Measurements from ENCODE around the gene FASTKD2. TPM values are rescaled to one million over a fixed set of nuclear protein-coding genes. Genes with fewer than 3 reads are reported as not detected.
A peak's percentile ranks its signal among the peaks of the same experiment; 100 is the strongest.

The FASTKD2 gene
- polyA plus RNA-seq, 3 donors: 10.2 to 12.7 (median 11.3) TPM

DNA sequence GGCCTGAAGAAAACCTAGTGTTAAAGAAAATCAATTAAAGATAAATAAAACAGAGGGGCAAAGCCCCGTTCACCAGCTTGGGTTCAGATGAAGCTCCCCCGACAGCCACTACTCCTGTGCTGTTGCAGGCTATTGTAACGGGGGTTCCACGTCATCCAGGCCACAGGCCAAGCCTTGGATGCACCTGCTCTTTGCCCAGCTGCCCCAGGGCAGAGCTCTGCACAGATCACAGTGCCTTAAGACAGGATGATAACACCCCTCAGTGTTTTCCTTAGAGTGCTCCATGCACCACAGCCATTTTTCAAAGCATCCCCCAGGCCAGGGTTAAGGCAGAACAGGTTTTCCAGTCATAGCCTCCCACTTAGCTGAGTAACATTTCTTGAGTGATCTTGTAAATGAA is 32.0 kb downstream of the FASTKD2 start:
- H3K9me3 ChIP-seq (replicated peaks in 1 of 2; ENCODE audit: control insufficient read depth in 1 of 2, insufficient read depth in 1 of 2, low read length in 2 of 2): no peaks in the 10 kb centered on the region
- Mint-ChIP-seq H3K4me3 (no peak overlapping the region), H3K36me3 (peaks cover 13 to 16% of the 10 kb centered on the region in 2 donors), H3K27me3 (ENCODE audit: low read depth in 3 of 3) (no peaks in the 10 kb centered on the region), H3K27ac (peak overlapping the region; percentile 63 to 98 (median 95)), H3K9me3 (no peaks in the 10 kb centered on the region), H3K4me1 (peaks cover 47% of the 10 kb centered on the region)
- intact Hi-C loops (cut with micrococcal nuclease): no loop called here
- peak overlapping the region; percentile 61 for H3K4me2 ChIP-seq (replicated peaks; ENCODE audit: extremely low read depth, low read length, poor library complexity, severe bottlenecking)
- peak overlapping the region in 1 of 3 experiments; percentile 7 for H3K4me3 ChIP-seq (replicated peaks in 1 of 3; ENCODE audit: low read depth in 2 of 3, low read length in 3 of 3)
- no peak overlapping the region for H3K9ac ChIP-seq (ENCODE audit: insufficient read depth, low read length, poor library complexity, severe bottlenecking)
- no peaks in the 10 kb centered on the region for H3K27me3 ChIP-seq (ENCODE audit: control insufficient read depth in 2 of 2, insufficient read depth in 2 of 2, low read length in 2 of 2)
- H3K36me3 ChIP-seq (replicated peaks in 1 of 2; ENCODE audit: control insufficient read depth in 1 of 2, insufficient read depth in 2 of 2, low read length in 2 of 2): peaks cover 12 to 31% of the 10 kb centered on the region in 2 donors
- H4K20me1 ChIP-seq (ENCODE audit: insufficient read depth, low read length): no peaks in the 10 kb centered on the region
- 79% methylated on average over 4 of the region's 4 CpGs for WGBS (ENCODE audit: insufficient coverage)
- DNase-seq: no peak
- H3K4me1 ChIP-seq (ENCODE audit: control insufficient read depth in 1 of 2, insufficient read depth in 2 of 2, low read length in 2 of 2): peaks cover 39 to 42% of the 10 kb centered on the region in 2 donors
- no peaks in the 10 kb centered on the region for H3K79me2 ChIP-seq (ENCODE audit: insufficient read depth, low read length)
- TF ChIP-seq, protein P1, sequence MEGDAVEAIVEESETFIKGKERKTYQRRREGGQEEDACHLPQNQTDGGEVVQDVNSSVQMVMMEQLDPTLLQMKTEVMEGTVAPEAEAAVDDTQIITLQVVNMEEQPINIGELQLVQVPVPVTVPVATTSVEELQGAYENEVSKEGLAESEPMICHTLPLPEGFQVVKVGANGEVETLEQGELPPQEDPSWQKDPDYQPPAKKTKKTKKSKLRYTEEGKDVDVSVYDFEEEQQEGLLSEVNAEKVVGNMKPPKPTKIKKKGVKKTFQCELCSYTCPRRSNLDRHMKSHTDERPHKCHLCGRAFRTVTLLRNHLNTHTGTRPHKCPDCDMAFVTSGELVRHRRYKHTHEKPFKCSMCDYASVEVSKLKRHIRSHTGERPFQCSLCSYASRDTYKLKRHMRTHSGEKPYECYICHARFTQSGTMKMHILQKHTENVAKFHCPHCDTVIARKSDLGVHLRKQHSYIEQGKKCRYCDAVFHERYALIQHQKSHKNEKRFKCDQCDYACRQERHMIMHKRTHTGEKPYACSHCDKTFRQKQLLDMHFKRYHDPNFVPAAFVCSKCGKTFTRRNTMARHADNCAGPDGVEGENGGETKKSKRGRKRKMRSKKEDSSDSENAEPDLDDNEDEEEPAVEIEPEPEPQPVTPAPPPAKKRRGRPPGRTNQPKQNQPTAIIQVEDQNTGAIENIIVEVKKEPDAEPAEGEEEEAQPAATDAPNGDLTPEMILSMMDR (IDR thresholded peaks at IDR 0.05): no peak
- H3K27ac ChIP-seq (ENCODE audit: low read depth in 1 of 2, low read length in 2 of 2): peak overlapping the region; percentile 62 to 79
- H2AFZ ChIP-seq (ENCODE audit: insufficient read depth, low read depth, low read length, poor library complexity, severe bottlenecking): no peak overlapping the region

DNA sequence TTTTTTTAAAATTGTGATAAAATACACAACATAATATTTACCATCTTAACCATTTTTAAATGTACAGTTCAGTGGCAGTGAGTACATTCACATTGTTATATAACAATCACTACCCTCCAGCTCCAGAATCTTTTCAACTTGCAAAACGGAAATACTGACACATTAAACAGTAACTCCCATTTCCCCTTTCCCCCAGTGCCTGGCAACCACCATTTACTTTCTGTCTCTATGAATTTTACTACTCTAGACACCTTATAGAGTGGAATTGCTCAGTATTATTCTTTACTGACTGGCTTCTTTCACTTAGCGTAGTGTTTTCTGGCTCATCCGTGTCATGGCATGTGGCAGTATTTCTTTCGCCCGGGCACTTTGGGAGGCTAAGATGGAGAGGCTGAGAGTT is 32.6 kb downstream of the FASTKD2 start:
- Mint-ChIP-seq H3K9me3 (no peaks in the 10 kb centered on the region), H3K27me3 (ENCODE audit: low read depth in 3 of 3) (no peaks in the 10 kb centered on the region), H3K36me3 (peaks cover 9 to 12% of the 10 kb centered on the region in 2 donors), H3K4me3 (peak overlapping the region; percentile 53 to 73), H3K4me1 (peaks cover 47% of the 10 kb centered on the region), H3K27ac (peak overlapping the region; percentile 87 to 98 (median 95))
- peaks cover 39 to 42% of the 10 kb centered on the region in 2 donors for H3K4me1 ChIP-seq (ENCODE audit: control insufficient read depth in 1 of 2, insufficient read depth in 2 of 2, low read length in 2 of 2)
- no peaks in the 10 kb centered on the region for H4K20me1 ChIP-seq (ENCODE audit: insufficient read depth, low read length)
- no peaks in the 10 kb centered on the region for H3K79me2 ChIP-seq (ENCODE audit: insufficient read depth, low read length)
- H3K4me2 ChIP-seq (replicated peaks; ENCODE audit: extremely low read depth, low read length, poor library complexity, severe bottlenecking): peak overlapping the region; percentile 61
- H3K36me3 ChIP-seq (replicated peaks in 1 of 2; ENCODE audit: control insufficient read depth in 1 of 2, insufficient read depth in 2 of 2, low read length in 2 of 2): peaks cover 7 to 25% of the 10 kb centered on the region in 2 donors
- 0% methylated on average over 1 of the region's 5 CpGs for WGBS (ENCODE audit: insufficient coverage)
- peak overlapping the region in 1 of 3 experiments; percentile 44 for H3K4me3 ChIP-seq (replicated peaks in 1 of 3; ENCODE audit: low read depth in 2 of 3, low read length in 3 of 3)
- no peak overlapping the region for H3K9ac ChIP-seq (ENCODE audit: insufficient read depth, low read length, poor library complexity, severe bottlenecking)
- no peaks in the 10 kb centered on the region for H3K9me3 ChIP-seq (replicated peaks in 1 of 2; ENCODE audit: control insufficient read depth in 1 of 2, insufficient read depth in 1 of 2, low read length in 2 of 2)
- H3K27me3 ChIP-seq (ENCODE audit: control insufficient read depth in 2 of 2, insufficient read depth in 2 of 2, low read length in 2 of 2): no peaks in the 10 kb centered on the region
- TF ChIP-seq, protein P1 (IDR thresholded peaks at IDR 0.05): no peak
- intact Hi-C loops (cut with micrococcal nuclease): no loop called here
- H2AFZ ChIP-seq (ENCODE audit: insufficient read depth, low read depth, low read length, poor library complexity, severe bottlenecking): no peak overlapping the region
- peak; percentile 57 to 72 (median 57) for DNase-seq
- peak overlapping the region; percentile 77 to 79 for H3K27ac ChIP-seq (ENCODE audit: low read depth in 1 of 2, low read length in 2 of 2)

All from CD14-positive monocyte (primary cell).